GM19239 (cell line): Measurements from ENCODE around the gene OLFML1.
A peak's percentile ranks its signal among the peaks of the same experiment; 100 is the strongest.

Experiments used
- DNase-seq: peaks from one replicate; pipeline ENCODE4 v3.0.0; 2011; ENCODE audit warnings: low spot score; ENCODE audit not compliant: insufficient read length
- FAIRE-seq: peaks from 2 replicates; lab custom pipeline; 2011; peaks lifted over from hg19 to GRCh38; lab: Jason Lieb, UNC

OLFML1 gene

GRCh38 chr11:7528514-7529049 lies 43.3 kb downstream of the OLFML1 start:
- DNase-seq = no peak

GRCh38 chr11:7530013-7530640 lies 44.8 kb downstream of the OLFML1 start:
- no peak for DNase-seq
- peak; percentile 60 for FAIRE-seq

More at GRCh38 chr11:7528514-7529049, 43.3 kb downstream of the OLFML1 start:
- peak; percentile 82 for FAIRE-seq

- DNase-seq (no peak), FAIRE-seq (peak; percentile 76)
Observed at GRCh38 chr11:7531011-7531410, 45.7 kb downstream of the OLFML1 start.

- DNase-seq = no peak
- FAIRE-seq = no peak
Observed at GRCh38 chr11:7532405-7533145, 47.3 kb downstream of the OLFML1 start.

- FAIRE-seq = no peak
Observed at GRCh38 chr11:7533199-7534041, 48.1 kb downstream of the OLFML1 start.

GRCh38 chr11:7534042-7534378 lies 48.7 kb downstream of the OLFML1 start:
- DNase-seq (no peak), FAIRE-seq (peak; percentile 96)

More at GRCh38 chr11:7533199-7534041, 48.1 kb downstream of the OLFML1 start:
- no peak for DNase-seq

GRCh38 chr11:7536100-7536499 lies 50.8 kb downstream of the OLFML1 start:
- FAIRE-seq = no peak
- no peak for DNase-seq

GRCh38 chr11:7537265-7537664 lies 52.0 kb downstream of the OLFML1 start:
- no peak for FAIRE-seq
- no peak for DNase-seq

- no peak for DNase-seq
Observed at GRCh38 chr11:7538031-7538430, 52.7 kb downstream of the OLFML1 start.

GRCh38 chr11:7538466-7539454 lies 53.5 kb downstream of the OLFML1 start:
- FAIRE-seq (no peak), DNase-seq (no peak)

More at GRCh38 chr11:7538031-7538430, 52.7 kb downstream of the OLFML1 start:
- FAIRE-seq = no peak

GRCh38 chr11:7540830-7541555 lies 55.7 kb downstream of the OLFML1 start:
- FAIRE-seq = no peak

GRCh38 chr11:7543302-7543701 lies 58.0 kb downstream of the OLFML1 start:
- DNase-seq (no peak), FAIRE-seq (no peak)

More at GRCh38 chr11:7540830-7541555, 55.7 kb downstream of the OLFML1 start:
- DNase-seq = no peak

GRCh38 chr11:7544021-7544420 lies 58.7 kb downstream of the OLFML1 start:
- DNase-seq = no peak
- peak; percentile 40 for FAIRE-seq

- DNase-seq = no peak
- no peak for FAIRE-seq
Observed at GRCh38 chr11:7545611-7546010, 60.3 kb downstream of the OLFML1 start.

- FAIRE-seq = no peak
- no peak for DNase-seq
Observed at GRCh38 chr11:7546324-7546791, 61.1 kb downstream of the OLFML1 start.

- DNase-seq (no peak), FAIRE-seq (no peak)
Observed at GRCh38 chr11:7547687-7548086, 62.4 kb downstream of the OLFML1 start.

GRCh38 chr11:7548659-7549274 lies 63.5 kb downstream of the OLFML1 start:
- FAIRE-seq (peak; percentile 52), DNase-seq (peak; percentile 21)

GRCh38 chr11:7549681-7550080 lies 64.4 kb downstream of the OLFML1 start:
- FAIRE-seq = no peak

More at GRCh38 chr11:7549681-7550080, 64.4 kb downstream of the OLFML1 start:
- DNase-seq = no peak
